Neutrophil (primary cell): ENCODE measurements around the gene APOC4.
"Not testable (repeated sequence)": the region's sequence is repeated elsewhere in the genome, so short reads cannot be mapped to it uniquely, and the experiment has no call there.

Experiments used
- H3K27ac ChIP-seq: fragments of 200-600 bp; sonication (generic); 2 replicates; pipeline ENCODE4 v1.5.1; 2016; ENCODE audit warnings: mild to moderate bottlenecking, moderate library complexity
- H3K27me3 ChIP-seq: fragments of 200-600 bp; sonication (generic); 2 replicates; pipeline ENCODE4 v1.6.0; 2016; ENCODE audit warnings: mild to moderate bottlenecking
- H3K36me3 ChIP-seq: fragments of 200-600 bp; sonication (generic); 2 replicates; pipeline ENCODE4 v1.5.1; 2017
- H3K4me1 ChIP-seq, 2 experiments: fragments of 200-600 bp in 1 of 2; sonication (generic) in 1 of 2; 1 replicate in 1 of 2; 2 replicates in 1 of 2; pipeline versions ENCODE4 v1.5.1 to v1.6.1; 2013 to 2016; ENCODE audit warnings: low read depth in 1 of 2, low read length in 1 of 2, mild to moderate bottlenecking in 1 of 2, moderate library complexity in 1 of 2; ENCODE audit not compliant: control insufficient read depth in 1 of 2, insufficient read depth in 1 of 2
- H3K4me3 ChIP-seq, 2 experiments: fragments of 200-600 bp in 1 of 2; sonication (generic) in 1 of 2; 1 replicate in 1 of 2; 2 replicates in 1 of 2; pipeline ENCODE4 v1.5.1; 2013 to 2016; ENCODE audit warnings: low read depth in 1 of 2, low read length in 1 of 2, mild to moderate bottlenecking in 1 of 2, moderate library complexity in 1 of 2
- H3K9me3 ChIP-seq: fragments of 200-600 bp; sonication (generic); 2 replicates; pipeline ENCODE4 v1.5.1; 2016
- TF ChIP-seq, protein P1 (sequence below): fragments of 200-600 bp; sonication (generic); IDR thresholded peaks from 2 replicates; pipeline ENCODE4 v1.5.1; 2016; ENCODE audit warnings: antibody characterized with exemption

Gene APOC4

GRCh38 chr19:44905437-44906160 lies 36.4 kb upstream of the APOC4 start, which contains the start of gene APOE:
Gene APOE (plus strand): TSS chr19:44905796. CDS start chr19:44906625, 829 bp downstream.
- Histone ChIP-seq H3K27ac (no peak within 1 kb of the TSS), H3K27me3 (peaks cover 37% of the 10 kb centered on the region), H3K36me3 (peaks cover 6% of the 10 kb centered on the region), H3K4me1 (peaks cover 3 to 11% of the 10 kb centered on the region in 2 experiments), H3K4me3 (no peak within 1 kb of the TSS), H3K9me3 (no peaks in the 10 kb centered on the region)
- TF ChIP-seq, protein P1, sequence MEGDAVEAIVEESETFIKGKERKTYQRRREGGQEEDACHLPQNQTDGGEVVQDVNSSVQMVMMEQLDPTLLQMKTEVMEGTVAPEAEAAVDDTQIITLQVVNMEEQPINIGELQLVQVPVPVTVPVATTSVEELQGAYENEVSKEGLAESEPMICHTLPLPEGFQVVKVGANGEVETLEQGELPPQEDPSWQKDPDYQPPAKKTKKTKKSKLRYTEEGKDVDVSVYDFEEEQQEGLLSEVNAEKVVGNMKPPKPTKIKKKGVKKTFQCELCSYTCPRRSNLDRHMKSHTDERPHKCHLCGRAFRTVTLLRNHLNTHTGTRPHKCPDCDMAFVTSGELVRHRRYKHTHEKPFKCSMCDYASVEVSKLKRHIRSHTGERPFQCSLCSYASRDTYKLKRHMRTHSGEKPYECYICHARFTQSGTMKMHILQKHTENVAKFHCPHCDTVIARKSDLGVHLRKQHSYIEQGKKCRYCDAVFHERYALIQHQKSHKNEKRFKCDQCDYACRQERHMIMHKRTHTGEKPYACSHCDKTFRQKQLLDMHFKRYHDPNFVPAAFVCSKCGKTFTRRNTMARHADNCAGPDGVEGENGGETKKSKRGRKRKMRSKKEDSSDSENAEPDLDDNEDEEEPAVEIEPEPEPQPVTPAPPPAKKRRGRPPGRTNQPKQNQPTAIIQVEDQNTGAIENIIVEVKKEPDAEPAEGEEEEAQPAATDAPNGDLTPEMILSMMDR = no peak

DNA sequence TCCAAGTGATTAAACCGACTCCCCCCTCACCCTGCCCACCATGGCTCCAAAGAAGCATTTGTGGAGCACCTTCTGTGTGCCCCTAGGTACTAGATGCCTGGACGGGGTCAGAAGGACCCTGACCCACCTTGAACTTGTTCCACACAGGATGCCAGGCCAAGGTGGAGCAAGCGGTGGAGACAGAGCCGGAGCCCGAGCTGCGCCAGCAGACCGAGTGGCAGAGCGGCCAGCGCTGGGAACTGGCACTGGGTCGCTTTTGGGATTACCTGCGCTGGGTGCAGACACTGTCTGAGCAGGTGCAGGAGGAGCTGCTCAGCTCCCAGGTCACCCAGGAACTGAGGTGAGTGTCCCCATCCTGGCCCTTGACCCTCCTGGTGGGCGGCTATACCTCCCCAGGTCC lies 34.4 kb upstream of the APOC4 start:
- H3K27me3 ChIP-seq = peaks cover 57% of the 10 kb centered on the region
- no peaks in the 10 kb centered on the region for H3K36me3 ChIP-seq
- TF ChIP-seq, protein P1 = no peak
- no peak overlapping the region for H3K4me3 ChIP-seq
- no peaks in the 10 kb centered on the region for H3K9me3 ChIP-seq
- H3K27ac ChIP-seq = no peak overlapping the region
- H3K4me1 ChIP-seq = peaks cover 3 to 11% of the 10 kb centered on the region in 2 experiments

GRCh38 chr19:44908074-44908835 lies 33.8 kb upstream of the APOC4 start:
- Histone ChIP-seq H3K4me3 (no peak overlapping the region), H3K4me1 (peaks cover 3 to 11% of the 10 kb centered on the region in 2 experiments), H3K27ac (no peak overlapping the region), H3K27me3 (peaks cover 63% of the 10 kb centered on the region), H3K36me3 (no peaks in the 10 kb centered on the region), H3K9me3 (no peaks in the 10 kb centered on the region)
- TF ChIP-seq, protein P1 = no peak

DNA sequence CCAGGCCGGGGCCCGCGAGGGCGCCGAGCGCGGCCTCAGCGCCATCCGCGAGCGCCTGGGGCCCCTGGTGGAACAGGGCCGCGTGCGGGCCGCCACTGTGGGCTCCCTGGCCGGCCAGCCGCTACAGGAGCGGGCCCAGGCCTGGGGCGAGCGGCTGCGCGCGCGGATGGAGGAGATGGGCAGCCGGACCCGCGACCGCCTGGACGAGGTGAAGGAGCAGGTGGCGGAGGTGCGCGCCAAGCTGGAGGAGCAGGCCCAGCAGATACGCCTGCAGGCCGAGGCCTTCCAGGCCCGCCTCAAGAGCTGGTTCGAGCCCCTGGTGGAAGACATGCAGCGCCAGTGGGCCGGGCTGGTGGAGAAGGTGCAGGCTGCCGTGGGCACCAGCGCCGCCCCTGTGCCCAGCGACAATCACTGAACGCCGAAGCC lies 33.2 kb upstream of the APOC4 start:
- H3K27me3 ChIP-seq = peaks cover 69% of the 10 kb centered on the region
- H3K36me3 ChIP-seq = no peaks in the 10 kb centered on the region
- H3K4me3 ChIP-seq = no peak overlapping the region
- no peak overlapping the region for H3K27ac ChIP-seq
- TF ChIP-seq, protein P1 = no peak
- peaks cover 3 to 7% of the 10 kb centered on the region in 2 experiments for H3K4me1 ChIP-seq
- no peaks in the 10 kb centered on the region for H3K9me3 ChIP-seq

DNA sequence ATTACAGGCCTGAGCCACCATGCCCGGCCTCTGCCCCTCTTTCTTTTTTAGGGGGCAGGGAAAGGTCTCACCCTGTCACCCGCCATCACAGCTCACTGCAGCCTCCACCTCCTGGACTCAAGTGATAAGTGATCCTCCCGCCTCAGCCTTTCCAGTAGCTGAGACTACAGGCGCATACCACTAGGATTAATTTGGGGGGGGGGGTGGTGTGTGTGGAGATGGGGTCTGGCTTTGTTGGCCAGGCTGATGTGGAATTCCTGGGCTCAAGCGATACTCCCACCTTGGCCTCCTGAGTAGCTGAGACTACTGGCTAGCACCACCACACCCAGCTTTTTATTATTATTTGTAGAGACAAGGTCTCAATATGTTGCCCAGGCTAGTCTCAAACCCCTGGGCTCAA lies 32.3 kb upstream of the APOC4 start:
- H3K9me3 ChIP-seq = no peaks in the 10 kb centered on the region
- H3K27ac ChIP-seq = no peak overlapping the region
- peaks cover 10 to 14% of the 10 kb centered on the region in 2 experiments for H3K4me1 ChIP-seq
- no peak overlapping the region for H3K4me3 ChIP-seq
- peaks cover 70% of the 10 kb centered on the region for H3K27me3 ChIP-seq
- TF ChIP-seq, protein P1 = no peak
- H3K36me3 ChIP-seq = no peaks in the 10 kb centered on the region

DNA sequence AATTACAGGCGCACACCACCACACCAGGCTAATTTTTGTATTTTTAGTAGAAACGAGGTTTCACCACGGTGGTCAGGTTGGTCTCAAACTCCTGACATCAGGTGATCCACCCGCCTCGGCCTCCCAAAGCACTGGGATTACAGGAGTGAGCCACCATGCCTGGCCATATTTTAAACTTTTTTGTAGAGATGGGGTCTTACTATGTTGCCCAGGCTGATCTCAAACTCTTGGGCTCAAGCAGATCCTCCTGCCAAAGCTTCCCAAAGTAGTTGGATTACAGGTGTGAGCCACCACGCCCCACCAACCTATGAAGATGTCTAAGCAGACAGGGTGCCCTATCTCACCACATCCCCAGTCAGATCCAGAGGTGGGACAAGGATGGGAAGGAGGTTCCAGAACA lies 30.1 kb upstream of the APOC4 start:
- peaks cover 9 to 11% of the 10 kb centered on the region in 2 experiments for H3K4me1 ChIP-seq
- H3K4me3 ChIP-seq, H3K9me3 ChIP-seq, H3K36me3 ChIP-seq, H3K27ac ChIP-seq: not testable (repeated sequence)
- peaks cover 50% of the 10 kb centered on the region for H3K27me3 ChIP-seq
